K562 (cell line): ENCODE data around the gene HBQ1. TPM values are rescaled to one million over a fixed set of nuclear protein-coding genes. Genes with fewer than 3 reads are reported as not detected.

Source experiments
- CBX1 ChIP-seq: sonication (generic); IDR thresholded peaks from 2 replicates; pipeline ENCODE4 v1.6.1; 2016; ENCODE audit warnings: antibody characterized with exemption, low read depth, mild to moderate bottlenecking
- DIDO1 ChIP-seq: fragments of 450-650 bp; IDR thresholded peaks from 2 replicates; pipeline ENCODE4 v1.6.1; 2016; ENCODE audit warnings: low read depth, missing biosample characterization, missing genetic modification characterization
- HEY1 ChIP-seq: fragments of 250-450 bp; sonication (Bioruptor Pico); IDR thresholded peaks from 2 replicates; pipeline ENCODE4 v1.5.0; 2020; ENCODE audit warnings: mild to moderate bottlenecking, moderate library complexity, borderline replicate concordance
- NR3C1 ChIP-seq: sonication (generic); formaldehyde crosslinking; IDR thresholded peaks from 2 replicates; pipeline ENCODE4 v1.8.1; 2022; ENCODE audit warnings: missing genetic modification reagents
- POLR2AphosphoS2 ChIP-seq: IDR thresholded peaks from 2 replicates; pipeline ENCODE4 v1.6.1; 2012; ENCODE audit warnings: low read length, improper control_type of control experiment
- SLC30A9 ChIP-seq: fragments of 250-450 bp; sonication (Bioruptor Pico); IDR thresholded peaks from 2 replicates; pipeline ENCODE4 v1.8.0; 2022; ENCODE audit warnings: mild to moderate bottlenecking, moderate library complexity
- SP2 ChIP-seq: IDR thresholded peaks from 2 replicates; pipeline ENCODE4 v1.6.1; 2011; ENCODE audit warnings: mild to moderate bottlenecking, low read depth, low read length, moderate library complexity; ENCODE audit not compliant: poor library complexity, severe bottlenecking; ENCODE audit errors: extremely low read depth
- TARDBP ChIP-seq: fragments of 450-650 bp; IDR thresholded peaks from 2 replicates; pipeline ENCODE4 v1.6.1; 2016
- TBL1XR1 ChIP-seq, 2 experiments: IDR thresholded peaks; 2 replicates each; pipeline ENCODE4 v1.6.1; 2012; ENCODE audit warnings: improper control_type of control experiment in 2 of 2, low read length in 2 of 2, mild to moderate bottlenecking in 1 of 2
- YY1 ChIP-seq, 3 experiments: IDR thresholded peaks; 2 replicates each; pipeline ENCODE4 v1.6.1; 2011; ENCODE audit warnings: low read length in 2 of 3, mild to moderate bottlenecking in 2 of 3, moderate library complexity in 2 of 3, borderline replicate concordance in 1 of 3, control low read depth in 1 of 3, low read depth in 1 of 3; ENCODE audit not compliant: insufficient read depth in 3 of 3, insufficient replicate concordance in 2 of 3, control insufficient read depth in 1 of 3, insufficient read length in 1 of 3; ENCODE audit errors: extremely low read depth in 1 of 3
- ZBTB1 ChIP-seq: sonication (generic); formaldehyde crosslinking; IDR thresholded peaks from 2 replicates; pipeline ENCODE4 v1.8.1; 2023; ENCODE audit warnings: missing genetic modification reagents, low read depth, mild to moderate bottlenecking, borderline replicate concordance
- ZNF274 ChIP-seq: IDR thresholded peaks from 2 replicates; pipeline ENCODE4 v1.6.1; 2011; ENCODE audit warnings: low read depth, mild to moderate bottlenecking, low read length, moderate library complexity, borderline replicate concordance
- ZNF282 ChIP-seq: sonication (generic); formaldehyde crosslinking; IDR thresholded peaks from 2 replicates; pipeline ENCODE4 v1.8.1; 2023; ENCODE audit warnings: missing genetic modification reagents
- ZNF766 ChIP-seq: fragments of 200-800 bp; sonication (Bioruptor generic); conservative IDR thresholded peaks from 2 replicates; pipeline ENCODE4 v1.6.1; 2016; ENCODE audit warnings: missing genetic modification characterization, missing compliant biosample characterization
- ZNF830 ChIP-seq: fragments of 250-450 bp; sonication (Bioruptor Pico); IDR thresholded peaks from 2 replicates; pipeline ENCODE4 v1.5.0; 2021; ENCODE audit warnings: mild to moderate bottlenecking
- polyA plus RNA-seq, 8 experiments: library from polyadenylated mRNA; depleted of rRNA in 4 of 8; stranded (reverse) in 5 of 8; unstranded in 3 of 8; fragments of >200 nt; fragmentation: Nextera tagmentation in 2 of 8; fragmentation: Illumina TruSeq in 1 of 8; extraction: Ambion mirVana in 2 of 8; extraction: Trizol in 1 of 8; gene quantifications; 2 replicates each; pipeline versions ENCODE4 v1.2.1 to v1.2.3, GENCODE V29; 2011 to 2014; ENCODE audit warnings: inconsistent platforms in 1 of 8, missing spikeins in 1 of 8
- total RNA-seq, 7 experiments: library from RNA; depleted of rRNA in 6 of 7; stranded (reverse); fragments of >200 nt in 6 of 7; fragmentation: Illumina TruSeq in 2 of 7; extraction: Trizol in 2 of 7; gene quantifications; 2 replicates each; pipeline versions ENCODE4 v1.2.1 to v1.2.3, GENCODE V29; 2011 to 2021; ENCODE audit warnings: low replicate concordance in 1 of 7
- TF ChIP-seq, protein P1 (sequence below): fragments of 450-650 bp; IDR thresholded peaks from 2 replicates; pipeline ENCODE4 v1.6.1; 2016; ENCODE audit warnings: borderline replicate concordance
- TF ChIP-seq, protein P2 (sequence below): sonication (generic); formaldehyde crosslinking; IDR thresholded peaks from 2 replicates; pipeline ENCODE4 v1.8.1; 2023; ENCODE audit warnings: mild to moderate bottlenecking, missing genetic modification reagents
- TF ChIP-seq, protein P3 (sequence below): fragments of 250-450 bp; sonication (Bioruptor Pico); IDR thresholded peaks from 2 replicates; pipeline ENCODE4 v1.9.0; 2021; ENCODE audit warnings: mild to moderate bottlenecking, inconsistent platforms

The HBQ1 gene
- total and polyA plus RNA-seq, 9 of the 15 experiments (the other 6 are each of a cell fraction or from before 2014, with no cell fraction given): 2.3 to 190 (median 19.8) TPM

DNA sequence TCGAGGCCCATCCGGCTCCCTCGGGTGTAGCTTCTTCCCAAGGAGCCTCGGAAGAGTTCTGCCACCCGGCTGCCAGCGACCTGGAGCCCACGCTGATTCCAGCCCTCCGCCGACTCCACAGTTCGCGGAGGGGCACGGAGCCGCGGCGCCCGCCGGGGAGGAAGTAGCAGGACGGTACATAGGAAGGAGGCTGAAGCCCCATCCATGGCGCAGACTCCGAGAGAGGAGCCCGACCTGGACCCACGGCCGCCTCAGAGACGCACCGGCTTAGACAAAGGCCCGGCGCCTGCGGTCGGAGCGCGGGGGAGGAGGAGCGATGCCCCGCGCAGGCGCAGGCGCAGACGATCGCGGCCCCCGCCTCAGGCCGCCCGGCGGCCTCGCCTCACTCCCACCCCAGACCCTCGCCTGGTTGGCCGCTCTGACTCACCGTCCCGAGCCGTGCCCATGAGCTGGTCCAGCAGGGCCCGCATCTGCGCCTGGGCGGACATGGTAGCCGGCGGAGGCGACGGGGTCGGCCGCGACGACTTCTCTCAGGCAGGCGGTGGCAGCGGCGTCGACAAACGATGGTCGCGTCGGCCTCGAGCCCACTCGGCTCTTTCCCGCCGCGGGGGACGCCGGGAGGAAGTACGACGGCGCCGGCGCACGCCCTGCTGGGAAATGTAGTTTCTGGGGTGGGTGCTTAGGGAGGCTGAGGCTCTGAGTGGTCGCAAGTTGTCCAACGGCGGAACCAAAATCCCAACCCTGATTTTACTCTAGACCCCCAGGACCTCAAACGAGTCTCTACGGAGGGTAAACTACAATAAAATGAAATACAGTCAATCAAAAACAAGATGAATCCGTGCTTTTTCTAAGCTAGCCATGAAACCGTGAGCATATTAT is 48.8 kb downstream of the HBQ1 start, which contains the start of gene LUC7L (continued):
- TF ChIP-seq, protein P1, sequence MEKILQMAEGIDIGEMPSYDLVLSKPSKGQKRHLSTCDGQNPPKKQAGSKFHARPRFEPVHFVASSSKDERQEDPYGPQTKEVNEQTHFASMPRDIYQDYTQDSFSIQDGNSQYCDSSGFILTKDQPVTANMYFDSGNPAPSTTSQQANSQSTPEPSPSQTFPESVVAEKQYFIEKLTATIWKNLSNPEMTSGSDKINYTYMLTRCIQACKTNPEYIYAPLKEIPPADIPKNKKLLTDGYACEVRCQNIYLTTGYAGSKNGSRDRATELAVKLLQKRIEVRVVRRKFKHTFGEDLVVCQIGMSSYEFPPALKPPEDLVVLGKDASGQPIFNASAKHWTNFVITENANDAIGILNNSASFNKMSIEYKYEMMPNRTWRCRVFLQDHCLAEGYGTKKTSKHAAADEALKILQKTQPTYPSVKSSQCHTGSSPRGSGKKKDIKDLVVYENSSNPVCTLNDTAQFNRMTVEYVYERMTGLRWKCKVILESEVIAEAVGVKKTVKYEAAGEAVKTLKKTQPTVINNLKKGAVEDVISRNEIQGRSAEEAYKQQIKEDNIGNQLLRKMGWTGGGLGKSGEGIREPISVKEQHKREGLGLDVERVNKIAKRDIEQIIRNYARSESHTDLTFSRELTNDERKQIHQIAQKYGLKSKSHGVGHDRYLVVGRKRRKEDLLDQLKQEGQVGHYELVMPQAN: no peak; the same call in 1 of the 2 replicates
- TF ChIP-seq ZNF766 (CRISPR knock-in tag) (peak; percentile 89), ZNF830 (CRISPR knock-in tag) (peak; percentile 73; the same call in 1 of the 2 replicates), POLR2AphosphoS2 (peak; percentile 60; the same call in 1 of the 2 replicates), TARDBP (peak; percentile 81; the same call in 1 of the 2 replicates), DIDO1 (tag) (peak; percentile 60; the same call in 1 of the 2 replicates), NR3C1 (CRISPR knock-in tag) (peak; percentile 62; the same call in 1 of the 2 replicates), SLC30A9 (CRISPR knock-in tag) (no peak), YY1 (IDR thresholded peaks at IDR 0.05; ENCODE audit: borderline replicate concordance in 1 of 3, control insufficient read depth in 1 of 3, extremely low read depth in 1 of 3, insufficient read depth in 3 of 3, insufficient read length in 1 of 3, insufficient replicate concordance in 2 of 3, low read depth in 1 of 3, low read length in 2 of 3) (peak in 2 of 3 experiments; percentile 61 to 64), ZBTB1 (CRISPR knock-in tag) (no peak), TBL1XR1 (IDR thresholded peaks at IDR 0.05; ENCODE audit: low read length in 2 of 2) (peak in 1 of 2 experiments; percentile 12; a peak in 1 of 4 replicates), SP2 (no peak), HEY1 (CRISPR knock-in tag) (no peak), CBX1 (peak; percentile 97), ZNF282 (peak; percentile 93; the same call in 1 of the 2 replicates), ZNF274 (peak; percentile 14; the same call in 1 of the 2 replicates)
- TF ChIP-seq, protein P2, sequence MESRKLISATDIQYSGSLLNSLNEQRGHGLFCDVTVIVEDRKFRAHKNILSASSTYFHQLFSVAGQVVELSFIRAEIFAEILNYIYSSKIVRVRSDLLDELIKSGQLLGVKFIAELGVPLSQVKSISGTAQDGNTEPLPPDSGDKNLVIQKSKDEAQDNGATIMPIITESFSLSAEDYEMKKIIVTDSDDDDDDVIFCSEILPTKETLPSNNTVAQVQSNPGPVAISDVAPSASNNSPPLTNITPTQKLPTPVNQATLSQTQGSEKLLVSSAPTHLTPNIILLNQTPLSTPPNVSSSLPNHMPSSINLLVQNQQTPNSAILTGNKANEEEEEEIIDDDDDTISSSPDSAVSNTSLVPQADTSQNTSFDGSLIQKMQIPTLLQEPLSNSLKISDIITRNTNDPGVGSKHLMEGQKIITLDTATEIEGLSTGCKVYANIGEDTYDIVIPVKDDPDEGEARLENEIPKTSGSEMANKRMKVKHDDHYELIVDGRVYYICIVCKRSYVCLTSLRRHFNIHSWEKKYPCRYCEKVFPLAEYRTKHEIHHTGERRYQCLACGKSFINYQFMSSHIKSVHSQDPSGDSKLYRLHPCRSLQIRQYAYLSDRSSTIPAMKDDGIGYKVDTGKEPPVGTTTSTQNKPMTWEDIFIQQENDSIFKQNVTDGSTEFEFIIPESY (CRISPR knock-in tag): peak; percentile 86
- TF ChIP-seq, protein P3, sequence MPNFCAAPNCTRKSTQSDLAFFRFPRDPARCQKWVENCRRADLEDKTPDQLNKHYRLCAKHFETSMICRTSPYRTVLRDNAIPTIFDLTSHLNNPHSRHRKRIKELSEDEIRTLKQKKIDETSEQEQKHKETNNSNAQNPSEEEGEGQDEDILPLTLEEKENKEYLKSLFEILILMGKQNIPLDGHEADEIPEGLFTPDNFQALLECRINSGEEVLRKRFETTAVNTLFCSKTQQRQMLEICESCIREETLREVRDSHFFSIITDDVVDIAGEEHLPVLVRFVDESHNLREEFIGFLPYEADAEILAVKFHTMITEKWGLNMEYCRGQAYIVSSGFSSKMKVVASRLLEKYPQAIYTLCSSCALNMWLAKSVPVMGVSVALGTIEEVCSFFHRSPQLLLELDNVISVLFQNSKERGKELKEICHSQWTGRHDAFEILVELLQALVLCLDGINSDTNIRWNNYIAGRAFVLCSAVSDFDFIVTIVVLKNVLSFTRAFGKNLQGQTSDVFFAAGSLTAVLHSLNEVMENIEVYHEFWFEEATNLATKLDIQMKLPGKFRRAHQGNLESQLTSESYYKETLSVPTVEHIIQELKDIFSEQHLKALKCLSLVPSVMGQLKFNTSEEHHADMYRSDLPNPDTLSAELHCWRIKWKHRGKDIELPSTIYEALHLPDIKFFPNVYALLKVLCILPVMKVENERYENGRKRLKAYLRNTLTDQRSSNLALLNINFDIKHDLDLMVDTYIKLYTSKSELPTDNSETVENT (CRISPR knock-in tag): peak; percentile 78; the same call in 1 of the 2 replicates
